H1 (cell line): ENCODE measurements around the gene RAI14. TPM values are rescaled to one million over a fixed set of nuclear protein-coding genes. Genes with fewer than 3 reads are reported as not detected.

Experiments used
- CTCF ChIA-PET: fragments of 300-600 bp; sonication (Branson Sonifier 250); formaldehyde crosslinking; loops from one replicate; lab custom pipeline; 2021; ENCODE audit not compliant: partially characterized antibody; lab: Charles Lee
- POLR2A ChIA-PET: fragments of 300-600 bp; sonication (Branson Sonifier 250); formaldehyde crosslinking; loops from one replicate; lab custom pipeline; 2021; ENCODE audit warnings: inconsistent platforms; ENCODE audit not compliant: partially characterized antibody; lab: Charles Lee
- DNase-seq, 2 experiments: peaks; one replicate each; pipeline versions ENCODE4 v3.0.0 to v3.0.0-alpha.2; 2010 to 2022; ENCODE audit warnings: low spot score in 2 of 2, low read depth in 1 of 2, mixed read lengths in 1 of 2
- FAIRE-seq: peaks from 2 replicates; lab custom pipeline; 2011; peaks lifted over from hg19 to GRCh38; lab: Jason Lieb, UNC
- H2AFZ ChIP-seq: 2 replicates; pipeline ENCODE4 v1.8.1; 2012; ENCODE audit warnings: low read length, inconsistent platforms
- H2AK5ac ChIP-seq: 2 replicates; pipeline ENCODE4 v1.6.1; 2013; ENCODE audit warnings: low read depth, low read length
- H2BK120ac ChIP-seq: replicated peaks from 2 replicates; pipeline ENCODE3; 2013; ENCODE audit warnings: low read depth, low read length, inconsistent platforms
- H2BK12ac ChIP-seq: 2 replicates; pipeline ENCODE4 v1.6.1; 2013; ENCODE audit warnings: low read depth, low read length
- H2BK15ac ChIP-seq: 2 replicates; pipeline ENCODE4 v1.6.1; 2013; ENCODE audit warnings: low read length
- H2BK20ac ChIP-seq: 2 replicates; pipeline ENCODE4 v1.6.1; 2013; ENCODE audit warnings: low read length
- H2BK5ac ChIP-seq: 2 replicates; pipeline ENCODE4 v1.6.1; 2013; ENCODE audit warnings: low read depth, low read length
- H3K14ac ChIP-seq: 2 replicates; pipeline ENCODE4 v1.6.1; 2013; ENCODE audit warnings: inconsistent platforms; ENCODE audit not compliant: insufficient read length
- H3K18ac ChIP-seq: 2 replicates; pipeline ENCODE4 v1.6.1; 2013; ENCODE audit warnings: low read length; ENCODE audit errors: extremely low read depth
- H3K23ac ChIP-seq: 2 replicates; pipeline ENCODE4 v1.6.1; 2013; ENCODE audit warnings: inconsistent platforms; ENCODE audit not compliant: insufficient read length
- H3K23me2 ChIP-seq: 2 replicates; pipeline ENCODE4 v1.6.1; 2013; ENCODE audit warnings: low read depth, low read length
- H3K27ac ChIP-seq: 2 replicates; pipeline ENCODE4 v1.6.1; 2011; ENCODE audit warnings: low read depth, low read length, inconsistent platforms
- H3K27me3 ChIP-seq, 4 experiments: replicated peaks in 1 of 4; 1 replicate in 1 of 4; 2 replicates in 3 of 4; pipeline versions ENCODE4 v1.6.1 to v1.8.1; 2011 to 2013; ENCODE audit warnings: low read length in 3 of 4, mild to moderate bottlenecking in 3 of 4, inconsistent platforms in 2 of 4, mixed read lengths in 2 of 4, moderate library complexity in 1 of 4; ENCODE audit not compliant: control insufficient read depth in 3 of 4, insufficient read depth in 3 of 4; ENCODE audit errors: extremely low read depth in 1 of 4
- H3K36me3 ChIP-seq, 4 experiments: 2 replicates each; pipeline versions ENCODE4 v1.6.1 to v1.8.1; 2011 to 2013; ENCODE audit warnings: mild to moderate bottlenecking in 4 of 4, low read length in 3 of 4, moderate library complexity in 2 of 4, control low read depth in 1 of 4, inconsistent platforms in 1 of 4; ENCODE audit not compliant: insufficient read depth in 4 of 4, control insufficient read depth in 2 of 4
- H3K4ac ChIP-seq: replicated peaks from 2 replicates; pipeline ENCODE3; 2013; ENCODE audit warnings: low read length, low read depth, mixed read lengths, inconsistent platforms; ENCODE audit not compliant: insufficient read length
- H3K4me1 ChIP-seq, 4 experiments: replicated peaks in 1 of 4; 1 replicate in 1 of 4; 2 replicates in 3 of 4; pipeline versions ENCODE4 v1.6.1 to v1.8.1; 2011 to 2013; ENCODE audit warnings: low read length in 3 of 4, inconsistent platforms in 2 of 4, mixed read lengths in 1 of 4; ENCODE audit not compliant: insufficient read depth in 4 of 4, control insufficient read depth in 3 of 4
- H3K4me2 ChIP-seq, 2 experiments: 2 replicates each; pipeline versions ENCODE4 v1.6.1 to v1.8.1; 2011 to 2013; ENCODE audit warnings: low read depth in 2 of 2, low read length in 2 of 2, control low read depth in 1 of 2, inconsistent platforms in 1 of 2, mild to moderate bottlenecking in 1 of 2; ENCODE audit not compliant: insufficient read depth in 1 of 2
- H3K4me3 ChIP-seq, 4 experiments: fragments of 200-600, 300-600 bp in 1 of 4; sonication (generic), shearing (Covaris generic), sonication (Bioruptor Twin) in 1 of 4; 2 replicates each; pipeline versions ENCODE4 v1.5.1 to v1.8.1; 2011 to 2016; ENCODE audit warnings: low read length in 4 of 4, low read depth in 3 of 4, control low read depth in 2 of 4, inconsistent platforms in 2 of 4, mild to moderate bottlenecking in 2 of 4, mixed read lengths in 1 of 4, moderate library complexity in 1 of 4; ENCODE audit not compliant: insufficient read depth in 2 of 4; ENCODE audit errors: extremely low read depth in 1 of 4
- H3K56ac ChIP-seq: replicated peaks from 2 replicates; pipeline ENCODE3; 2013; ENCODE audit warnings: low read depth, mild to moderate bottlenecking, mixed read lengths, low read length, inconsistent platforms; ENCODE audit not compliant: insufficient read length
- H3K79me1 ChIP-seq: 2 replicates; pipeline ENCODE4 v1.6.1; 2013; ENCODE audit warnings: low read depth, low read length, control low read depth
- H3K79me2 ChIP-seq, 2 experiments: 2 replicates each; pipeline versions ENCODE4 v1.6.1 to v1.8.1; 2012 to 2013; ENCODE audit warnings: low read length in 2 of 2, mild to moderate bottlenecking in 2 of 2, inconsistent platforms in 1 of 2; ENCODE audit not compliant: insufficient read depth in 2 of 2, control insufficient read depth in 1 of 2
- H3K9ac ChIP-seq, 4 experiments: replicated peaks in 1 of 4; 1 replicate in 1 of 4; 2 replicates in 3 of 4; pipeline versions ENCODE4 v1.6.1 to v1.8.1; 2011 to 2013; ENCODE audit warnings: low read depth in 3 of 4, low read length in 3 of 4, control low read depth in 2 of 4, mild to moderate bottlenecking in 2 of 4, moderate library complexity in 2 of 4, inconsistent platforms in 1 of 4; ENCODE audit errors: extremely low read depth in 1 of 4
- H3K9me3 ChIP-seq, 2 experiments: 2 replicates each; pipeline versions ENCODE4 v1.6.1 to v1.8.1; 2012 to 2013; ENCODE audit warnings: mild to moderate bottlenecking in 2 of 2, moderate library complexity in 2 of 2, control low read depth in 1 of 2, inconsistent platforms in 1 of 2, low read depth in 1 of 2, low read length in 1 of 2, mixed read lengths in 1 of 2; ENCODE audit not compliant: insufficient read depth in 2 of 2
- H4K20me1 ChIP-seq, 2 experiments: replicated peaks in 1 of 2; 2 replicates each; pipeline versions ENCODE3 to v1.8.1; 2011 to 2013; ENCODE audit warnings: inconsistent platforms in 2 of 2, low read length in 2 of 2, mild to moderate bottlenecking in 1 of 2; ENCODE audit not compliant: insufficient read depth in 2 of 2, control insufficient read depth in 1 of 2
- H4K5ac ChIP-seq: 2 replicates; pipeline ENCODE4 v1.6.1; 2013; ENCODE audit warnings: low read length, low read depth, mixed read lengths, inconsistent platforms; ENCODE audit not compliant: insufficient read length
- H4K8ac ChIP-seq: 2 replicates; pipeline ENCODE4 v1.8.0; 2013; ENCODE audit warnings: mild to moderate bottlenecking, moderate library complexity, low read length, inconsistent platforms; ENCODE audit not compliant: insufficient read depth; ENCODE audit errors: extremely low read depth
- H4K91ac ChIP-seq: replicated peaks from 2 replicates; pipeline ENCODE3; 2013; ENCODE audit warnings: low read length, mixed read lengths, inconsistent platforms; ENCODE audit not compliant: insufficient read length
- ASH2L ChIP-seq: fragments of 200-600, 300-600 bp; sonication (generic); IDR thresholded peaks from one replicate; pipeline ENCODE4 v1.7.1; 2017; ENCODE audit warnings: low read length
- EP300 ChIP-seq, 2 experiments: IDR thresholded peaks; 1 replicate in 1 of 2; 2 replicates in 1 of 2; pipeline ENCODE4 v1.6.1; 2011 to 2012; ENCODE audit warnings: low read depth in 2 of 2, low read length in 2 of 2, mild to moderate bottlenecking in 2 of 2, borderline replicate concordance in 1 of 2, inconsistent platforms in 1 of 2, moderate library complexity in 1 of 2
- EZH2 ChIP-seq: fragments of 200-600 bp; sonication (generic); IDR thresholded peaks from 2 replicates; pipeline ENCODE4 v1.7.1; 2012; ENCODE audit warnings: low read depth, mild to moderate bottlenecking, moderate library complexity, low read length, inconsistent platforms; ENCODE audit not compliant: severe bottlenecking
- KDM5A ChIP-seq: fragments of 200-600 bp; IDR thresholded peaks from 2 replicates; pipeline ENCODE4 v1.7.1; 2012; ENCODE audit warnings: mild to moderate bottlenecking, low read length, inconsistent platforms, mixed read lengths
- RAD21 ChIP-seq, 2 experiments: IDR thresholded peaks in 1 of 2; conservative IDR thresholded peaks in 1 of 2; 2 replicates each; pipeline ENCODE4 v1.6.1; 2011; ENCODE audit warnings: low read depth in 2 of 2, low read length in 2 of 2, improper control_type of control experiment in 1 of 2, inconsistent platforms in 1 of 2, mild to moderate bottlenecking in 1 of 2, moderate library complexity in 1 of 2
- SP1 ChIP-seq: IDR thresholded peaks from 2 replicates; pipeline ENCODE4 v1.6.1; 2011; ENCODE audit warnings: low read depth, low read length
- SP2 ChIP-seq: IDR thresholded peaks from 2 replicates; pipeline ENCODE4 v1.6.1; 2012; ENCODE audit warnings: mild to moderate bottlenecking, low read length, inconsistent platforms
- TBP ChIP-seq: IDR thresholded peaks from 2 replicates; pipeline ENCODE4 v1.6.1; 2011; ENCODE audit warnings: low read depth, low read length, improper control_type of control experiment
- WGBS, 2 experiments: shearing (Covaris generic) in 1 of 2; methylation state at CpG; one replicate each; pipeline versions ENCODE4 v1.1.6 to v1.1.7; 2013 to 2015; ENCODE audit warnings: low lambda C conversion rate in 2 of 2, mixed read lengths in 2 of 2, inconsistent platforms in 1 of 2, low coverage in 1 of 2, missing lambda C conversion rate in 1 of 2; ENCODE audit not compliant: insufficient replicate concordance in 2 of 2, insufficient coverage in 1 of 2, insufficient read length in 1 of 2; ENCODE audit errors: extremely low coverage in 1 of 2, missing lambda C conversion rate in 1 of 2; 5-methylcytosine and 5-hydroxymethylcytosine counted together
- polyA plus RNA-seq, 7 experiments: library from polyadenylated mRNA; depleted of rRNA in 3 of 7; stranded (reverse) in 5 of 7; unstranded in 2 of 7; fragments of >200 nt in 5 of 7; fragments of 200-250 nt in 2 of 7; gene quantifications; 1 replicate in 5 of 7; 2 replicates in 1 of 7; 4 replicates in 1 of 7; pipeline versions ENCODE4 v1.2.1 to v1.2.3, GENCODE V29; 2011 to 2013; ENCODE audit warnings: missing spikeins in 2 of 7, mixed read lengths in 2 of 7
- total RNA-seq: library from RNA; stranded (reverse); fragmentation: NEBNext Ultra II Directional; extraction: Animal tissue kit (Norgen Biotek cat#: 25700); gene quantifications from 2 replicates; pipeline ENCODE4 v1.2.1, GENCODE V29; 2021

RAI14 gene
- total and polyA plus RNA-seq, 2 of the 8 experiments (the other 6 are each of a cell fraction or from before 2014, with no cell fraction given) = 48.4 to 210 TPM

DNA sequence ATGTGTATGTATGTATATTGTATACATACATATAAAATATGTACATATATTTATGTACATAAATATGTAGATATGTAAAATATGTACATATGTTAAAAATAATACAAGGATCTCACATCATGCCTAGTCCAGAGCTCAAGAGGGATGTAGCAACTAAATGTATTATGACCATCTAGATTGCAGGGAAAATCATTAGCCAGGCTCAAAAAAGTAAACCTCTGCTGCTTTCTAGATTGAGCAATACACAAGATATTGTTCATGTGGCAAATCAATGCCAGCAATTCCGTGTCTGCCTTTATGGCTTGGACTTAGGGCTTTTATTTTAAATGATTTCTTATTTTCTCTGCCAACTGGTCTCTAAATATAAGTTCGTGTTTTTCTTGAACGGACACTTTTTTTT, 65.2 kb downstream of the RAI14 start:
- H3K9ac ChIP-seq = no peak overlapping the region
- WGBS, 2 experiments = 94% methylated on average over 3 of the region's 3 CpGs; no CpG with 5 or more reads in 1 of the 2 experiments
- no peak overlapping the region for H3K14ac ChIP-seq
- no peak overlapping the region for H4K8ac ChIP-seq
- DNase-seq (no peak), FAIRE-seq (no peak)
- H3K36me3 ChIP-seq = peaks cover 0 to 5% (median 2%) of the 10 kb centered on the region in 4 experiments; a peak in 2 of 8 replicates
- ChIA-PET POLR2A (interaction anchor here (0.6 to 1.4 kb wide), 3 partner anchors 8 to 17 kb away, joined by 3 to 5 read pairs (median 3); no protein-coding TSS in a partner anchor), CTCF (interaction anchor here (1.3 to 1.5 kb wide), 2 partner anchors 57 to 184 kb away, joined by 3 read pairs; no protein-coding TSS in a partner anchor)
- no peak overlapping the region for H2BK20ac ChIP-seq
- no peak overlapping the region for H3K4me2 ChIP-seq
- H2BK120ac ChIP-seq = no peak overlapping the region
- H4K91ac ChIP-seq = no peak overlapping the region
- no peak overlapping the region for H2BK12ac ChIP-seq
- no peak overlapping the region for H3K56ac ChIP-seq
- H2BK15ac ChIP-seq = no peak overlapping the region
- peaks cover 2 to 3% of the 10 kb centered on the region in 2 experiments for H4K20me1 ChIP-seq
- H3K23me2 ChIP-seq = no peaks in the 10 kb centered on the region
- no peak overlapping the region for H2BK5ac ChIP-seq
- peaks cover 3 to 94% of the 10 kb centered on the region in 2 experiments for H3K79me2 ChIP-seq
- no peak overlapping the region for H2AK5ac ChIP-seq
- H3K4ac ChIP-seq = no peak overlapping the region
- no peak overlapping the region for H3K23ac ChIP-seq
- no peaks in the 10 kb centered on the region; the same call in 1 of the 2 replicates for H3K79me1 ChIP-seq
- no peak overlapping the region for H2AFZ ChIP-seq
- H3K27me3 ChIP-seq = no peaks in the 10 kb centered on the region
- H3K4me1 ChIP-seq = peaks cover 13 to 26% (median 18%) of the 10 kb centered on the region in 4 experiments; a peak in 6 of 7 replicates
- H4K5ac ChIP-seq = no peak overlapping the region
- H3K9me3 ChIP-seq = peaks cover 5% of the 10 kb centered on the region in 2 experiments; a peak in 3 of 4 replicates
- no peak overlapping the region for H3K18ac ChIP-seq
- H3K4me3 ChIP-seq = no peak overlapping the region
- no peak overlapping the region for H3K27ac ChIP-seq
- TF ChIP-seq TBP = no peak
- TF ChIP-seq ASH2L = no peak
- no peak for TF ChIP-seq RAD21 (IDR thresholded peaks at IDR 0.05 in 1 of 2, conservative IDR thresholded peaks at IDR 0.05 in 1 of 2; ENCODE audit: low read depth in 2 of 2, low read length in 2 of 2)
- no peak for TF ChIP-seq EZH2
- TF ChIP-seq EP300 (IDR thresholded peaks at IDR 0.05; ENCODE audit: borderline replicate concordance in 1 of 2, low read depth in 2 of 2, low read length in 2 of 2) = no peak
- no peak for TF ChIP-seq KDM5A
- no peak for TF ChIP-seq SP1
- TF ChIP-seq SP2 = no peak
